Adrenal gland (tissue), 12 donors: ENCODE data around the gene LILRB2. TPM values are rescaled to one million over a fixed set of nuclear protein-coding genes. Genes with fewer than 3 reads are reported as not detected.

Experiments used
- DNase-seq, 7 donors: peaks; one replicate each; pipeline ENCODE4 v3.0.0-alpha.2; 2019 to 2020
- H3K27ac ChIP-seq, 5 donors: fragments of 200-600 bp; sonication (generic) in 4 of 5; 1 replicate in 3 of 5; 2 replicates in 2 of 5; pipeline versions ENCODE4 v1.5.1 to v1.8.0; 2016 to 2020; ENCODE audit warnings: mild to moderate bottlenecking in 1 of 5
- H3K27me3 ChIP-seq: fragments of 200-600 bp; 2 replicates; pipeline ENCODE4 v1.8.0; 2021
- H3K36me3 ChIP-seq, 2 donors: fragments of 200-600 bp; replicated peaks in 1 of 2; 1 replicate in 1 of 2; 2 replicates in 1 of 2; pipeline versions ENCODE4 v1.5.1 to v1.8.0; 2018 to 2022
- H3K4me1 ChIP-seq, 2 donors: fragments of 200-600 bp; replicated peaks in 1 of 2; 1 replicate in 1 of 2; 2 replicates in 1 of 2; pipeline versions ENCODE4 v1.5.1 to v1.8.0; 2018 to 2021
- H3K4me3 ChIP-seq, 4 donors: fragments of 200-600 bp; sonication (generic) in 3 of 4; one replicate each; pipeline ENCODE4 v1.5.1; 2016 to 2018
- H3K9me3 ChIP-seq, 3 donors: fragments of 200-600 bp; sonication (generic) in 1 of 3; replicated peaks in 1 of 3; 1 replicate in 2 of 3; 2 replicates in 1 of 3; pipeline versions ENCODE4 v1.5.1 to v1.8.0; 2016 to 2021
- POLR2A ChIP-seq, 2 donors: fragments of 450-650 bp; IDR thresholded peaks; one replicate each; pipeline ENCODE4 v1.6.1; 2017; ENCODE audit warnings: antibody characterized with exemption in 2 of 2, mild to moderate bottlenecking in 2 of 2, moderate library complexity in 1 of 2
- WGBS, 4 donors: extraction: QIAGEN DNeasy Blood & Tissue Kit in 2 of 4; methylation state at CpG; one replicate each; pipeline versions ENCODE4 v1.1.5 to v1.1.7; 2013 to 2017; 5-methylcytosine and 5-hydroxymethylcytosine counted together
- intact Hi-C, 2 donors: fragments of 100-400 bp; cut with DNase I; formaldehyde crosslinking; loops; one replicate each; pipeline versions ENCODE4 v1.14.1 to v1.15.0; 2022 to 2023
- polyA plus RNA-seq, 3 donors: library from polyadenylated mRNA; stranded (reverse); fragments of 200-250 nt in 2 of 3; fragments of 350-450 nt in 1 of 3; fragmentation: Illumina TruSeq in 1 of 3; extraction: RNeasy Lipid Tissue Mini Kit (QIAGEN cat#74804) in 1 of 3; gene quantifications; one replicate each; pipeline ENCODE4 v1.2.3, GENCODE V29; 2013 to 2014
- total RNA-seq, 9 donors: library from RNA; depleted of rRNA in 4 of 9; stranded (reverse); fragments of >200 nt in 4 of 9; fragments of 120-200 nt in 1 of 9; fragmentation: NEBNext Ultra II Directional in 1 of 9; extraction: Animal tissue kit (Norgen Biotek cat#: 25700) in 1 of 9; gene quantifications; one replicate each; pipeline versions ENCODE4 v1.1.0 to v1.2.4, GENCODE V29; 2013 to 2023
- TF ChIP-seq, protein P1 (sequence below), 6 experiments: fragments of 450-650 bp in 4 of 6; fragments of 200-600 bp in 2 of 6; sonication (generic) in 1 of 6; IDR thresholded peaks; 1 replicate in 5 of 6; 2 replicates in 1 of 6; pipeline versions ENCODE4 v1.5.1 to v1.8.0; 2016 to 2021; ENCODE audit warnings: antibody characterized with exemption in 6 of 6, mild to moderate bottlenecking in 2 of 6, moderate library complexity in 1 of 6
- donor health status: healthy with polysubstance abuse.
- donor health status: Bipolar disorder and iron deficiency.
- donor health status: DM: yes; HTN: yes; CAD: no.
- donor health status: DM: no; HTN: no; CAD: no.
- donor health status: DM: no; HTN: no; CAD: no.
- donor health status: DM: yes; HTN: yes; CAD: no.

Gene LILRB2
- total and polyA plus RNA-seq, 12 donors, result 0.50 to 16.5 (median 8.2) TPM

GRCh38 chr19:54310543-54310942 is 29.6 kb upstream of the LILRB2 start:
- WGBS, 4 donors, result 53 to 79% (median 69%) methylated on average over 4 to 5 of the region's 5 CpGs
- H3K9me3 ChIP-seq, result no peaks in the 10 kb centered on the region
- no peaks in the 10 kb centered on the region for H3K4me1 ChIP-seq
- TF ChIP-seq, protein P1, sequence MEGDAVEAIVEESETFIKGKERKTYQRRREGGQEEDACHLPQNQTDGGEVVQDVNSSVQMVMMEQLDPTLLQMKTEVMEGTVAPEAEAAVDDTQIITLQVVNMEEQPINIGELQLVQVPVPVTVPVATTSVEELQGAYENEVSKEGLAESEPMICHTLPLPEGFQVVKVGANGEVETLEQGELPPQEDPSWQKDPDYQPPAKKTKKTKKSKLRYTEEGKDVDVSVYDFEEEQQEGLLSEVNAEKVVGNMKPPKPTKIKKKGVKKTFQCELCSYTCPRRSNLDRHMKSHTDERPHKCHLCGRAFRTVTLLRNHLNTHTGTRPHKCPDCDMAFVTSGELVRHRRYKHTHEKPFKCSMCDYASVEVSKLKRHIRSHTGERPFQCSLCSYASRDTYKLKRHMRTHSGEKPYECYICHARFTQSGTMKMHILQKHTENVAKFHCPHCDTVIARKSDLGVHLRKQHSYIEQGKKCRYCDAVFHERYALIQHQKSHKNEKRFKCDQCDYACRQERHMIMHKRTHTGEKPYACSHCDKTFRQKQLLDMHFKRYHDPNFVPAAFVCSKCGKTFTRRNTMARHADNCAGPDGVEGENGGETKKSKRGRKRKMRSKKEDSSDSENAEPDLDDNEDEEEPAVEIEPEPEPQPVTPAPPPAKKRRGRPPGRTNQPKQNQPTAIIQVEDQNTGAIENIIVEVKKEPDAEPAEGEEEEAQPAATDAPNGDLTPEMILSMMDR (IDR thresholded peaks at IDR 0.05), result no peak
- TF ChIP-seq POLR2A (IDR thresholded peaks at IDR 0.05), result no peak
- intact Hi-C loops, result no loop called here
- DNase-seq, result no peak
- no peaks in the 10 kb centered on the region for H3K36me3 ChIP-seq
- H3K27me3 ChIP-seq, result peaks cover 6% of the 10 kb centered on the region
- H3K27ac ChIP-seq, result no peak overlapping the region
- H3K4me3 ChIP-seq, result no peak overlapping the region

- Histone ChIP-seq H3K27ac (no peak overlapping the region), H3K9me3 (no peaks in the 10 kb centered on the region), H3K36me3 (no peaks in the 10 kb centered on the region), H3K4me1 (no peaks in the 10 kb centered on the region), H3K27me3 (peaks cover 9% of the 10 kb centered on the region), H3K4me3 (no peak overlapping the region)
- WGBS, 4 donors, result 67 to 90% (median 72%) methylated on average over 6 to 12 of the region's 12 CpGs
- DNase-seq, result no peak
- intact Hi-C loops, result no loop called here
- no peak for TF ChIP-seq POLR2A (IDR thresholded peaks at IDR 0.05)
- TF ChIP-seq, protein P1 (IDR thresholded peaks at IDR 0.05), result no peak
Observed at GRCh38 chr19:54309811-54310210, 28.9 kb upstream of the LILRB2 start.

DNA sequence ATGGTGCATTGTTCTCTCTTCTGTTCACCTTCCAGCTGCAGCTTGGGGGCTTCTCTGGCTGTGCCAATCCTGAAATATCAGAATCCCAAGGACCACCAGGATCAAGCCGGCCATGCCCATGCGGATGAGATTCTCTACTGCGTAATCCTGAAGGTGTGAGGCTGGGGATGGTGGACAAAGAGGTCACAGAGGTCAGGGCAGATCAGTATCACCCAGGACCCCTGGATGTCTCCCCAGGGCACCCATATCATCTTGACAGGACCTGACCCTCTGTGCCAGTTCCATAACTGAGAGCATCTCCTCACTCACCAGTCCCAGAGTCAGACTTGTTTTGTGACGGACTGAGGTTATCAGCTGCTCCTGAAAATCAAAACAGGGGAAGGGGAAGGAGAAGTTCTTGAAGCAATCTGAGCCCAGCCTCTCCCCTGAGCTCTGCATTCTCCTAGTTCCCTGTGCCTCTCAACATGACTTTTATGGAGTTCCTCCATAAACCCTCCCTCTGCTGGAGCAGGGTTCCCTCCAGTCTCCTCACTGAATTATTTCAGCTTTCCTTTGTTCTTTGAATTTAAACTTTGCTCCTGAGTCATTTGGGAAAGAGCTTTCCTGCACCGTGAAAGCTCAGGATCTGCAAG is 26.6 kb upstream of the LILRB2 start:
- intact Hi-C loops, result no loop called here
- H3K27me3 ChIP-seq, result peaks cover 9% of the 10 kb centered on the region
- TF ChIP-seq, protein P1 (IDR thresholded peaks at IDR 0.05), result no peak
- TF ChIP-seq POLR2A (IDR thresholded peaks at IDR 0.05), result no peak
- H3K4me1 ChIP-seq, result no peaks in the 10 kb centered on the region
- H3K4me3 ChIP-seq, result no peak overlapping the region
- H3K27ac ChIP-seq, result no peak overlapping the region
- H3K9me3 ChIP-seq, result no peaks in the 10 kb centered on the region
- DNase-seq, result no peak
- H3K36me3 ChIP-seq, result no peaks in the 10 kb centered on the region
- 77 to 85% (median 82%) methylated on average over 4 to 5 of the region's 5 CpGs for WGBS, 4 donors

GRCh38 chr19:54305141-54305540 is 24.2 kb upstream of the LILRB2 start:
- DNase-seq, result no peak
- TF ChIP-seq POLR2A (IDR thresholded peaks at IDR 0.05), result no peak
- TF ChIP-seq, protein P1 (IDR thresholded peaks at IDR 0.05), result no peak
- intact Hi-C loops, result no loop called here

More at GRCh38 chr19:54305141-54305540, 24.2 kb upstream of the LILRB2 start:
- H3K9me3 ChIP-seq, result no peaks in the 10 kb centered on the region
- no peaks in the 10 kb centered on the region for H3K4me1 ChIP-seq
- 60 to 95% (median 72%) methylated on average over 1 of the region's 1 CpG for WGBS, 4 donors
- no peak overlapping the region for H3K4me3 ChIP-seq
- peaks cover 9% of the 10 kb centered on the region for H3K27me3 ChIP-seq
- no peak overlapping the region for H3K27ac ChIP-seq
- H3K36me3 ChIP-seq, result no peaks in the 10 kb centered on the region
